PC-9 (cell line): ENCODE results near the gene PPP1R15B. TPM values are rescaled to one million over a fixed set of nuclear protein-coding genes. Genes with fewer than 3 reads are reported as not detected.

Experiments used
- BruUV-seq: library from RNA; stranded (reverse); fragments of 400-500 nt; replicated peaks from 2 replicates; lab custom pipeline; 2021; lab: Mats Ljungman, UMichigan
- CTCF ChIA-PET: fragments of 300-600 bp; sonication (Branson Sonifier 250); formaldehyde crosslinking; loops from one replicate; lab custom pipeline; 2022; ENCODE audit warnings: antibody characterized with exemption; lab: Charles Lee
- POLR2A ChIA-PET: fragments of 300-600 bp; sonication (Branson Sonifier 250); formaldehyde crosslinking; loops from one replicate; lab custom pipeline; 2022; ENCODE audit warnings: antibody characterized with exemption; ENCODE audit not compliant: unreplicated experiment; lab: Charles Lee
- DNase-seq, 2 experiments: peaks; one replicate each; pipeline versions ENCODE4 v3.0.0 to v3.0.0-alpha.2; 2015 to 2022; ENCODE audit warnings: mixed read lengths in 1 of 2
- H2AFZ ChIP-seq: fragments of 200-600 bp; sonication (generic); 2 replicates; pipeline ENCODE4 v1.8.1; 2017; ENCODE audit warnings: antibody characterized with exemption
- H3F3A ChIP-seq: fragments of 200-600 bp; sonication (generic); 2 replicates; pipeline ENCODE4 v1.8.1; 2017; ENCODE audit warnings: antibody characterized with exemption, mild to moderate bottlenecking, low read depth; ENCODE audit not compliant: insufficient read depth
- H3K27ac ChIP-seq: fragments of 200-600 bp; sonication (generic); 2 replicates; pipeline ENCODE4 v1.6.1; 2016; ENCODE audit warnings: mixed run types
- H3K27me3 ChIP-seq: fragments of 200-600 bp; sonication (generic); 2 replicates; pipeline ENCODE4 v1.6.1; 2016; ENCODE audit warnings: low read depth, mixed run types; ENCODE audit not compliant: insufficient read depth
- H3K36me3 ChIP-seq: fragments of 200-600 bp; sonication (generic); 2 replicates; pipeline ENCODE4 v1.6.1; 2016; ENCODE audit warnings: low read depth, mixed run types
- H3K4me1 ChIP-seq: fragments of 200-600 bp; sonication (generic); replicated peaks from 2 replicates; pipeline ENCODE4 v1.6.1; 2016; ENCODE audit warnings: mixed run types; ENCODE audit not compliant: insufficient read depth
- H3K4me2 ChIP-seq: fragments of 200-600 bp; sonication (generic); 2 replicates; pipeline ENCODE4 v1.6.1; 2017; ENCODE audit warnings: mixed run types
- H3K4me3 ChIP-seq: fragments of 200-600 bp; sonication (generic); 2 replicates; pipeline ENCODE4 v1.6.1; 2016; ENCODE audit warnings: mixed run types
- H3K79me2 ChIP-seq: fragments of 200-600 bp; sonication (generic); 2 replicates; pipeline ENCODE4 v1.6.1; 2017; ENCODE audit warnings: low read depth, mixed run types
- H3K9me2 ChIP-seq: fragments of 200-600 bp; sonication (generic); 2 replicates; pipeline ENCODE4 v1.8.1; 2017; ENCODE audit warnings: mild to moderate bottlenecking; ENCODE audit not compliant: insufficient read depth
- H3K9me3 ChIP-seq: fragments of 200-600 bp; sonication (generic); 2 replicates; pipeline ENCODE4 v1.8.1; 2016; ENCODE audit warnings: low read depth; ENCODE audit not compliant: insufficient read depth
- H4K20me1 ChIP-seq: fragments of 200-600 bp; sonication (generic); 2 replicates; pipeline ENCODE4 v1.8.1; 2017; ENCODE audit not compliant: insufficient read depth
- CTCF ChIP-seq: fragments of 200-600 bp; sonication (generic); conservative IDR thresholded peaks from 2 replicates; pipeline ENCODE4 v1.6.1; 2017; ENCODE audit warnings: mixed run types, antibody characterized with exemption, mild to moderate bottlenecking, moderate library complexity
- EZH2 ChIP-seq: fragments of 200-600 bp; sonication (generic); IDR thresholded peaks from 2 replicates; pipeline ENCODE4 v1.8.0; 2017; ENCODE audit warnings: antibody characterized with exemption, low read depth
- intact Hi-C: fragments of 100-400 bp; cut with micrococcal nuclease; formaldehyde crosslinking; loops from one replicate; pipeline ENCODE4 v1.10.0; 2022; ENCODE audit not compliant: unreplicated experiment
- total RNA-seq: library from RNA; stranded (reverse); gene quantifications from 2 replicates; pipeline ENCODE4 v1.2.3, GENCODE V29; 2021

Gene PPP1R15B
- total RNA-seq, 1 experiment from 2014 or later: 40.9 TPM

DNA sequence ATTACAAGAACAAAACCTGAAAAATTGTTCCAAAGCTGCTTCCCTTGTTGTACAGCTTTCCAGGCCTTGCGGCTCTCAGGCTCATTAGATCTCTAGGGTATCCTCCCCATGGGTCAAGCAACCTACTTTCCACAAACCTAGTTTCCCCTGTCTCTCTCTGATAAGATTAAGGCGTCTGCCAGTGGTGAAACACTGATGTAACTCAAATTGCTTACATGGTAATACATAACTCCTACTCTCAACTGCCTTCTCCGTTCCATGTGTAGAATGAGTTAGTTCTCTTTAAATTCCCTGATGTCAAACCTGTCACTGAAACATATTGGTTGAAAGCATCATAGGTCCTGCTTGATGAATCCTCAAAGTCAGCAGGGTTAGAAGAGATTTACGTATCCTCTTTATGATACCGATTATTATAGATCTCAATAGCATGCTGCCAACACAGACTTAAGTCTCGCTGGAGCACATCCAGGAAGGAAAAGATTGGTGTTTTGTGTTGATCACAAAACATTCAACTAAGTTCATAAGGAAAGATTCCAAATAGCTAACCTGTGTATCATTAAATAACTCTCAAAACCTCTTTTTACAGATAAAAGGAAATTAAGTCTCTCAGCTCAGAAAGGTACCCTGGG is 10.6 kb downstream of the PPP1R15B start:
- ChIA-PET CTCF (interaction anchor here (0.5 to 0.6 kb wide), 2 partner anchors 20 to 155 kb away, joined by 3 to 9 read pairs; no protein-coding TSS in a partner anchor), POLR2A (no interaction called here)
- no peak for DNase-seq
- Histone ChIP-seq H3K27me3 (no peaks in the 10 kb centered on the region), H4K20me1 (peaks cover 28% of the 10 kb centered on the region), H2AFZ (no peak overlapping the region), H3K4me2 (no peak overlapping the region), H3K9me3 (no peaks in the 10 kb centered on the region), H3F3A (peaks cover 65% of the 10 kb centered on the region), H3K4me1 (peaks cover 16% of the 10 kb centered on the region), H3K36me3 (peaks cover 35% of the 10 kb centered on the region), H3K27ac (peak overlapping the region; percentile 11; the same call in 1 of the 2 replicates), H3K79me2 (peaks cover 55% of the 10 kb centered on the region), H3K4me3 (no peak overlapping the region), H3K9me2 (no peaks in the 10 kb centered on the region)
- no peak for TF ChIP-seq CTCF
- TF ChIP-seq EZH2: no peak
- intact Hi-C loops: loop anchor here (10.0 kb wide), 1 partner anchor 404 kb away; no protein-coding TSS in a partner anchor
- no TSS peak for BruUV-seq

DNA sequence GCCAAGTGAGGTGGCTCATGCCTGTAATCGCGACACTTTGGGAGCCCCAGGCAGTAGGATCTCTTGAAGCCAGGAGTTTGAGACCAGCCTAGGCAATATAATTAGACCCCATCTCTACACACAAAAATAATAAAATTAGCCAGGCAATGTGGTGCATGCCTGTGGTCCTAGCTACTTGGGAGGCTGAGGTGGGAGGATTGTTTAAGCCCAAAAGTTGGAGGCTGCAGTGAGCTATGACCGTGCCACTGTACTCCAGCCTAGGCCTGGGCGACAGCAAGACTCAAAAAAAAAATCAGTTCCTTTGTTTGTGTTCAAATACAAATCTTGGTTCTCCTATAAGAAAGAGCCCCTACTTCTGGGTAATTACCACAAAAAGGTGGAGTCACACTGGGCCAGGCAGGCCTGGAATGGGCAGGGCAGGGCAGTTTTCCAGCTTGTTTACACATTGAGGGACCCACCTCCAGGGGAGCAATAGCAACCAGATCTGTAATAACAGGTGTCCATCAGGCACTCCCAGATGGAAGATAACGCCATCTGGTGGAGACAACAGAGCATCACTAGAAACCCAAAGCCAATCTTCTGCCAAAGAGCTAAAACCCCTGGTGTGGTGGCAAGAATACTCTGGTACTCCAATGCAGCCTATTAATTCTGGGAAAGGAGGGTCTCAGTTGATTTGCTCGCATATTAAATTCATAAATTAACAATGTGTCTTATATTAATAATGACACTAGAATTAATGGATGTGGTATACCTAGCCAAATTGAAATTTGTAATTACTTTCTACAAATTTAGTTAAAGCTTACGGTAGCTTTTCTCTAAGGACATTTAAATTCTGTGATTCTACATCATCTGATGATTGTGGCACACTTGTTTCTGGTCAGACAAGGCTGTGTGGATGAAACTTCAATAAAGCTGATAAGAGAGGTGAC is 13.2 kb downstream of the PPP1R15B start:
- H2AFZ ChIP-seq: no peak overlapping the region
- H3K9me2 ChIP-seq: no peaks in the 10 kb centered on the region
- TF ChIP-seq EZH2 (no peak), CTCF (peak; percentile 87)
- no peaks in the 10 kb centered on the region for H3K9me3 ChIP-seq
- intact Hi-C loops: loop anchor here (1.0 kb wide), 3 partner anchors 18 to 236 kb away; no protein-coding TSS in a partner anchor
- DNase-seq: peak; percentile 88 to 92
- 0 out of 2 replicates have a peak, but pooled peaks cover 5% of the 10 kb centered on the region for H3K4me1 ChIP-seq
- ChIA-PET CTCF (interaction anchor here (0.6 to 1.7 kb wide), 30 partner anchors 9 to 587 kb away, joined by 3 to 14 read pairs (median 4); partner anchors contain the start of genes GOLT1A, MDM4 and PIK3C2B), POLR2A (interaction anchor here (0.6 to 0.7 kb wide), 7 partner anchors 9 to 409 kb away, joined by 3 to 8 read pairs (median 3); no protein-coding TSS in a partner anchor)
- peaks cover 11% of the 10 kb centered on the region for H3K36me3 ChIP-seq
- H3F3A ChIP-seq: peaks cover 62% of the 10 kb centered on the region
- H3K4me2 ChIP-seq: 0 out of 2 replicates have a peak overlapping the region, but pooled peaks have one; percentile 30
- H4K20me1 ChIP-seq: peaks cover 5% of the 10 kb centered on the region
- H3K4me3 ChIP-seq: no peak overlapping the region
- no peak overlapping the region for H3K27ac ChIP-seq
- peaks cover 29% of the 10 kb centered on the region for H3K79me2 ChIP-seq
- H3K27me3 ChIP-seq: no peaks in the 10 kb centered on the region
- BruUV-seq: no TSS peak

DNA sequence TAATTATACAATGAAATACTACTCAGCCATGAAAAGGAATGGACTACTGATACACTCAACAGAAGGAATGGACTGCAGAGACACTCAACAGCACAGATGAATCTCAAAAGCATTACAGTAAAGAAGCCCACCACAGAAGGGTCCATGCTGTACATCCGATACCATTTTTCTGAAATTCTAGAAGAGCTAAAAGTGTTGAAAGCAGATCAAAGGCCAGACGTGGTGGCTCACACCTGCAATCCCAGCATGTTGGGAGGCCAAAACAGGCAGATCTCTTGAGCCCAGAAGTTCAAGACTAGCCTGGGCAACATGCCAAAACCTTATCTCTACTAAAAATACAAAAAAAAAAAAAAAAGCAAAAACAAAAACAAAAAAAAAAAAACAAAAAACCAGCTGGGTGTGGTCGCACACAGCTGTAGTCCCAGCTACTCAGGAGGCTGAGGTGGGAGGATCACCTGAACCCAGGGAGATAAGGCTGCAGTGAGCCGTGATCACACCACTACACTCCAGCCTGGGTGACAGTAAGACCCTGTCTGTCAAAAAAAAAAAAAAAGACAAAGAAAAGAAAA is 15.5 kb downstream of the PPP1R15B start:
- H3K27me3 ChIP-seq: no peaks in the 10 kb centered on the region
- no peak overlapping the region for H3K4me2 ChIP-seq
- ChIA-PET CTCF (interaction anchor here (0.6 to 0.7 kb wide), 3 partner anchors 54 to 179 kb away, joined by 3 read pairs; no protein-coding TSS in a partner anchor), POLR2A (interaction anchor here (0.6 kb wide), 1 partner anchor 752 kb away, joined by 3 read pairs; no protein-coding TSS in a partner anchor)
- no peak overlapping the region for H3K4me3 ChIP-seq
- no peaks in the 10 kb centered on the region for H3K9me2 ChIP-seq
- peaks cover 42% of the 10 kb centered on the region for H3F3A ChIP-seq
- no peaks in the 10 kb centered on the region for H3K9me3 ChIP-seq
- H3K36me3 ChIP-seq: peaks cover 5% of the 10 kb centered on the region; the same call in 1 of the 2 replicates
- 0 out of 2 replicates have a peak, but pooled peaks cover 10% of the 10 kb centered on the region for H3K79me2 ChIP-seq
- H3K27ac ChIP-seq: no peak overlapping the region
- 0 out of 2 replicates have a peak, but pooled peaks cover 5% of the 10 kb centered on the region for H3K4me1 ChIP-seq
- no peak overlapping the region for H2AFZ ChIP-seq
- BruUV-seq: no TSS peak
- no peaks in the 10 kb centered on the region for H4K20me1 ChIP-seq
- no peak for TF ChIP-seq CTCF
- TF ChIP-seq EZH2: no peak
- intact Hi-C loops: no loop called here
- no peak for DNase-seq
